MCF 10A (cell line): ENCODE data around the gene QKI. TPM values are rescaled to one million over a fixed set of nuclear protein-coding genes. Genes with fewer than 3 reads are reported as not detected.

Experiments used
- BruUV-seq: library from RNA; stranded (reverse); fragments of 400-500 nt; replicated peaks from 2 replicates; lab custom pipeline; 2021; lab: Mats Ljungman, UMichigan
- CTCF ChIA-PET: fragments of 300-600 bp; sonication (Branson Sonifier 250); formaldehyde crosslinking; extraction: SDS; loops from one replicate; lab custom pipeline; 2021; ENCODE audit warnings: antibody characterized with exemption, inconsistent platforms; lab: Yijun Ruan, JAX
- POLR2A ChIA-PET: fragments of 300-600, 350-650 bp; sonication (Branson Sonifier 250); formaldehyde crosslinking; extraction: SDS; loops from one replicate; lab custom pipeline; 2020; ENCODE audit warnings: antibody characterized with exemption, inconsistent platforms; lab: Yijun Ruan, JAX
- DNase-seq: peaks from one replicate; pipeline ENCODE4 v3.0.0-alpha.2; 2018; ENCODE audit not compliant: unreplicated experiment
- H3K27ac Mint-ChIP-seq: one replicate; pipeline ENCODE4 v1.8.0; 2022; ENCODE audit warnings: mild to moderate bottlenecking, low read depth, mixed read lengths; ENCODE audit not compliant: unreplicated experiment
- H3K27me3 Mint-ChIP-seq: one replicate; pipeline ENCODE4 v1.8.0; 2022; ENCODE audit warnings: mixed read lengths; ENCODE audit not compliant: insufficient read depth, unreplicated experiment
- H3K36me3 Mint-ChIP-seq: one replicate; pipeline ENCODE4 v1.8.0; 2022; ENCODE audit warnings: mild to moderate bottlenecking, moderate library complexity, mixed read lengths; ENCODE audit not compliant: insufficient read depth, unreplicated experiment
- H3K4me1 Mint-ChIP-seq: one replicate; pipeline ENCODE4 v1.8.0; 2022; ENCODE audit warnings: mixed read lengths; ENCODE audit not compliant: insufficient read depth, unreplicated experiment
- H3K4me3 Mint-ChIP-seq: one replicate; pipeline ENCODE4 v1.8.0; 2022; ENCODE audit warnings: mild to moderate bottlenecking, moderate library complexity, mixed read lengths; ENCODE audit not compliant: unreplicated experiment
- H3K9me3 Mint-ChIP-seq: one replicate; pipeline ENCODE4 v1.8.0; 2022; ENCODE audit warnings: mixed read lengths; ENCODE audit not compliant: unreplicated experiment
- CTCF ChIP-seq: fragments of 200-600 bp; IDR thresholded peaks from one replicate; pipeline ENCODE4 v1.8.0; 2022; ENCODE audit warnings: antibody characterized with exemption, mild to moderate bottlenecking; ENCODE audit not compliant: unreplicated experiment
- intact Hi-C: fragments of 100-400 bp; cut with micrococcal nuclease; formaldehyde crosslinking; loops from 2 replicates; pipeline ENCODE4 v1.14.1; 2022
- total RNA-seq: library from RNA; stranded (reverse); gene quantifications from 2 replicates; pipeline ENCODE4 v1.2.3, GENCODE V29; 2022

The QKI gene
- total RNA-seq, 1 experiment from 2014 or later = 272 TPM

GRCh38 chr6:163401039-163401885, 13.3 kb upstream of the QKI start:
- Mint-ChIP-seq H3K4me3 (no peak overlapping the region), H3K27me3 (no peaks in the 10 kb centered on the region), H3K9me3 (no peaks in the 10 kb centered on the region), H3K27ac (no peak overlapping the region), H3K36me3 (no peaks in the 10 kb centered on the region), H3K4me1 (no peaks in the 10 kb centered on the region)
- BruUV-seq = no TSS peak
- TF ChIP-seq CTCF = no peak
- intact Hi-C loops = no loop called here
- POLR2A ChIA-PET = interaction anchor here (1.1 kb wide), 1 partner anchor 9 kb away, joined by 4 read pairs; no protein-coding TSS in a partner anchor
- no peak for DNase-seq
- CTCF ChIA-PET = interaction anchor here (0.6 kb wide), 1 partner anchor 61 kb away, joined by 3 read pairs; no protein-coding TSS in a partner anchor

GRCh38 chr6:163402616-163403015, 11.9 kb upstream of the QKI start:
- Mint-ChIP-seq H3K9me3 (no peaks in the 10 kb centered on the region), H3K4me1 (no peaks in the 10 kb centered on the region), H3K4me3 (no peak overlapping the region), H3K27me3 (no peaks in the 10 kb centered on the region), H3K27ac (no peak overlapping the region), H3K36me3 (no peaks in the 10 kb centered on the region)
- ChIA-PET POLR2A (interaction anchor here (1.1 kb wide), 1 partner anchor 10 kb away, joined by 4 read pairs; no protein-coding TSS in a partner anchor), CTCF (no interaction called here)
- DNase-seq = no peak
- no TSS peak for BruUV-seq
- TF ChIP-seq CTCF = no peak
- intact Hi-C loops = no loop called here

GRCh38 chr6:163404825-163405265, 9.7 kb upstream of the QKI start:
- no peak overlapping the region for H3K27ac Mint-ChIP-seq
- ChIA-PET POLR2A (interaction anchor here (0.8 to 1.1 kb wide), 3 partner anchors 10 to 12 kb away, joined by 3 to 4 read pairs (median 3); no protein-coding TSS in a partner anchor), CTCF (interaction anchor here (0.6 to 1.2 kb wide), 4 partner anchors 8 to 39 kb away, joined by 3 to 4 read pairs (median 4); no protein-coding TSS in a partner anchor)
- intact Hi-C loops = no loop called here
- no peaks in the 10 kb centered on the region for H3K4me1 Mint-ChIP-seq
- H3K27me3 Mint-ChIP-seq = no peaks in the 10 kb centered on the region
- H3K36me3 Mint-ChIP-seq = no peaks in the 10 kb centered on the region
- no TSS peak for BruUV-seq
- no peak for TF ChIP-seq CTCF
- H3K9me3 Mint-ChIP-seq = no peaks in the 10 kb centered on the region
- H3K4me3 Mint-ChIP-seq = no peak overlapping the region
- peak; percentile 40 for DNase-seq
